GM23338 (cell line): Measurements from ENCODE around the gene TASOR2. TPM values are rescaled to one million over a fixed set of nuclear protein-coding genes. Genes with fewer than 3 reads are reported as not detected.

Experiments
- ATAC-seq: fragments of 200-7000 bp; cut with Tn5 transposase; 3 replicates; pipeline ENCODE4 v1.9.1; 2020
- DNase-seq: peaks from one replicate; pipeline ENCODE4 v3.0.0-alpha.2; 2015; ENCODE audit warnings: low spot score
- H2AFZ ChIP-seq: fragments of 200-600 bp; sonication (generic); 2 replicates; pipeline ENCODE4 v1.8.0; 2016; ENCODE audit warnings: antibody characterized with exemption, mild to moderate bottlenecking, moderate library complexity
- H3F3A ChIP-seq: fragments of 200-600 bp; sonication (generic); replicated peaks from 2 replicates; pipeline ENCODE4 v1.8.0; 2017; ENCODE audit warnings: antibody characterized with exemption, mixed run types, low read depth
- H3K27ac ChIP-seq: fragments of 200-600 bp; sonication (generic); 2 replicates; pipeline ENCODE4 v1.6.1; 2016; ENCODE audit warnings: low read depth
- H3K27me3 ChIP-seq: fragments of 200-600 bp; sonication (generic); 2 replicates; pipeline ENCODE4 v1.8.0; 2016; ENCODE audit warnings: mild to moderate bottlenecking, mixed run types, moderate library complexity; ENCODE audit not compliant: insufficient read depth
- H3K36me3 ChIP-seq: fragments of 200-600 bp; sonication (generic); 2 replicates; pipeline ENCODE4 v1.8.0; 2016; ENCODE audit warnings: mild to moderate bottlenecking; ENCODE audit not compliant: insufficient read depth
- H3K4me1 ChIP-seq: fragments of 200-600 bp; sonication (generic); 2 replicates; pipeline ENCODE4 v1.8.0; 2016; ENCODE audit warnings: mild to moderate bottlenecking, moderate library complexity; ENCODE audit not compliant: insufficient read depth
- H3K4me2 ChIP-seq: fragments of 200-600 bp; sonication (generic); 2 replicates; pipeline ENCODE4 v1.7.1; 2017; ENCODE audit warnings: mixed run types
- H3K4me3 ChIP-seq: fragments of 200-600 bp; sonication (generic); 2 replicates; pipeline ENCODE4 v1.6.1; 2016; ENCODE audit warnings: mixed run types
- H3K79me2 ChIP-seq: fragments of 200-600 bp; sonication (generic); replicated peaks from 2 replicates; pipeline ENCODE4 v1.8.0; 2017; ENCODE audit warnings: mild to moderate bottlenecking; ENCODE audit not compliant: insufficient read depth
- H3K9me2 ChIP-seq: fragments of 200-600 bp; sonication (generic); 2 replicates; pipeline ENCODE4 v1.8.0; 2017; ENCODE audit not compliant: insufficient read depth
- H4K20me1 ChIP-seq: fragments of 200-600 bp; sonication (generic); replicated peaks from 2 replicates; pipeline ENCODE4 v1.8.0; 2017; ENCODE audit warnings: mild to moderate bottlenecking; ENCODE audit not compliant: insufficient read depth
- H3K27ac Mint-ChIP-seq: 2 replicates; pipeline ENCODE4 v1.8.0; 2020; ENCODE audit warnings: inconsistent platforms, mild to moderate bottlenecking, moderate library complexity, mixed read lengths
- H3K27me3 Mint-ChIP-seq: 3 replicates; pipeline ENCODE4 v1.8.0; 2022; ENCODE audit warnings: low read depth, mild to moderate bottlenecking, moderate library complexity, mixed read lengths, inconsistent platforms; ENCODE audit not compliant: insufficient read depth, poor library complexity
- H3K36me3 Mint-ChIP-seq: 3 replicates; pipeline ENCODE4 v1.8.0; 2021; ENCODE audit warnings: low read depth, mild to moderate bottlenecking, inconsistent platforms, moderate library complexity, mixed read lengths
- H3K4me1 Mint-ChIP-seq: 3 replicates; pipeline ENCODE4 v1.8.0; 2020; ENCODE audit warnings: mild to moderate bottlenecking, inconsistent platforms, mixed read lengths
- H3K4me3 Mint-ChIP-seq: 3 replicates; pipeline ENCODE4 v1.8.0; 2021; ENCODE audit warnings: moderate library complexity, mild to moderate bottlenecking, inconsistent platforms, mixed read lengths
- H3K9me3 Mint-ChIP-seq: 3 replicates; pipeline ENCODE4 v1.8.0; 2020; ENCODE audit warnings: moderate library complexity, mild to moderate bottlenecking, inconsistent platforms, mixed read lengths
- EZH2 ChIP-seq: fragments of 200-600 bp; sonication (generic); IDR thresholded peaks from one replicate; pipeline ENCODE4 v1.8.0; 2017; ENCODE audit warnings: antibody characterized with exemption, mild to moderate bottlenecking, low read depth; ENCODE audit not compliant: unreplicated experiment
- EZH2phosphoT487 ChIP-seq: fragments of 200-600 bp; sonication (generic); IDR thresholded peaks from one replicate; pipeline ENCODE4 v1.8.1; 2018; ENCODE audit warnings: antibody characterized with exemption; ENCODE audit not compliant: unreplicated experiment
- STAT1 ChIP-seq: IDR thresholded peaks from one replicate; pipeline ENCODE4 v1.6.1; 2016; ENCODE audit warnings: antibody characterized with exemption; ENCODE audit not compliant: unreplicated experiment
- ZNF331 ChIP-seq: fragments of 250-450 bp; sonication (Bioruptor Pico); IDR thresholded peaks from 2 replicates; pipeline ENCODE4 v1.5.0; 2020; ENCODE audit warnings: low read depth, mild to moderate bottlenecking, moderate library complexity
- ZNF462 ChIP-seq: fragments of 250-450 bp; sonication (Bioruptor Pico); IDR thresholded peaks from 2 replicates; pipeline ENCODE4 v1.5.0; 2020; ENCODE audit warnings: mild to moderate bottlenecking, moderate library complexity
- polyA plus RNA-seq: library from polyadenylated mRNA; unstranded; fragments of >200 nt; fragmentation: Nextera tagmentation; extraction: Ambion mirVana; gene quantifications from 2 replicates; pipeline ENCODE4 v1.2.1, GENCODE V29; 2016
- total RNA-seq: library from RNA; depleted of rRNA; stranded (reverse); fragments of >200 nt; shearing (Covaris generic); gene quantifications from 2 replicates; pipeline ENCODE4 v1.2.3, GENCODE V29; 2014
- TF ChIP-seq, protein P1 (sequence below): IDR thresholded peaks from 2 replicates; pipeline ENCODE4 v1.6.1; 2016; ENCODE audit warnings: antibody characterized with exemption

The TASOR2 gene
- total and polyA plus RNA-seq, 2 experiments from 2014 or later, result 45.2 to 110 TPM

DNA sequence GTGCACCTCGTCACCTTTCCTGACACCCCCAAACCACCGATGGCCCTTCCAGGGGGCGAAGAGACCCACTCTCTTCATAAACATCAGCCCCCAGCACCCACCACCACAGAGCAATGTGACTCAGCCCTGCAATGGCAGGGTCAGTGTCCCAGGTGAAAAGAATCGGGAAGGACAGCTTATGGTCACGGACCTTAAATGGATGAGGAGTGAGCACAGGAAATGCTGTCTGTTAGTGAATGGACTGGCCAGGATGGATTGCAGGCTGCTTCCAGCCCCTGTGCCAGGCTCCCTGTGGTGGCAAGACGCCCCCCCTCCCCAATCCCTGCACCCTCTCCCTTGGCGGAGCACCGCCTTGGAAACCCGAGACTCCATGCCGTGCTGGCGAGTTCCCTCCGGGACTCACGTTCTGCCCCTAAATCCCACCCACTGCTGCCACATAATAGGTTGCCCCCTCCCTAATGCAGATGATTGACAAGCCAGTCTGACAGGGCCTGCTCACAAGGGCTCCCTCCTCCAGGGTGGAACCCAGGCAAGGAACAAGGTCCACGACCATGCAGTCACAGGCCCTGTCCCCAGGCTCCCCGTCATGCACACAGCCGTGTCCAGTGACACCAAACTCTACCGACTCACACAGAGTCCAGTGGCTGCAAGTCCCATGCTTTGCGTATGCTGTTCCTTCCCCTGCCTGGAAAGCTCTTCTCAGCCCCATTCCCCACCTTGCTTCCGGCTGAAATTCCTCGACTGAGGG is 25.6 kb upstream of the TASOR2 start (continued):
- TF ChIP-seq ZNF462 (CRISPR knock-in tag) (no peak), ZNF331 (CRISPR knock-in tag) (no peak), EZH2phosphoT487 (no peak)
- TF ChIP-seq, protein P1, sequence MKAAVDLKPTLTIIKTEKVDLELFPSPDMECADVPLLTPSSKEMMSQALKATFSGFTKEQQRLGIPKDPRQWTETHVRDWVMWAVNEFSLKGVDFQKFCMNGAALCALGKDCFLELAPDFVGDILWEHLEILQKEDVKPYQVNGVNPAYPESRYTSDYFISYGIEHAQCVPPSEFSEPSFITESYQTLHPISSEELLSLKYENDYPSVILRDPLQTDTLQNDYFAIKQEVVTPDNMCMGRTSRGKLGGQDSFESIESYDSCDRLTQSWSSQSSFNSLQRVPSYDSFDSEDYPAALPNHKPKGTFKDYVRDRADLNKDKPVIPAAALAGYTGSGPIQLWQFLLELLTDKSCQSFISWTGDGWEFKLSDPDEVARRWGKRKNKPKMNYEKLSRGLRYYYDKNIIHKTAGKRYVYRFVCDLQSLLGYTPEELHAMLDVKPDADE, result no peak

DNA sequence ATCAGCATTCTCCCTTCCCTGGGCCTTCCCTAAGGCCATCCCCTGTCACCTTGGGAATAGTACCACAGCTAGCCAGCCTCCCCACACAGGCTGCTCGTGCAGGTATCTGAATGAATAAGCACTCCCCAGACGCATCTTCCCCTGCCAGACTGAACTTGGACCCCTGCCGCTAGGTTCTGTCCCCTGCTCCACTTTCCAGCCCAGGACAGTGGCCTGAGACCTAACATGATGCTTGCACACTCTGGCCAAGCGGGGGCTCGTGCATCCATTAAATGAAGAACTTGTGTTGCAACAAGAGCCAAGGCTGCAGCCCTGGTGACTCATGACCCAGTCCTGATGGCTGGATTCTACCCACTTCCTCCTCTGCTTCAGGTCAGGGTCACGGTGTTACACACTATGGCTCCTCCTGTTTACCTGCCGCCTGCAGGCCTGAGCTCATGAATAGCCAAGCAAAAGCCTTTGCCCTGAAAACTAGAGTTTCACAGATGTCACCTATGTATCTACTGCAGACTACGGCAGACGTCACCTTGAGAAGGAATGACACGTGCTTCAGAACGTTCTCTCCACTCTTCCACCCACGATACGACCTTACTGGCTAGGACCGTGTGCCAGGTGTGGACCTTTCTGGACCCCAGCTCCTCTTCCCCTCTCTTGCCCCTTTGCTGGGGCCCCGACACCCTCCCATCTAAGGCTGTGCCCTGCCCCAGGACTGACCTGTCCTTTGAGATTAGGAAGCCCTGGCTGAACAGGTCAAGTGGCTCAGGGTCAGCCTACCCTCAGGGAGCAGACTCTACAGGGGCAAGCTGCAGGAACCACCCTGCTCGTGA is 24.7 kb upstream of the TASOR2 start:
- H3K36me3 ChIP-seq, result no peaks in the 10 kb centered on the region
- H3K4me3 Mint-ChIP-seq, result peak overlapping the region; percentile 48; the same call in 2 of the 3 replicates
- no peak overlapping the region for H3K4me3 ChIP-seq
- H3K27me3 ChIP-seq, result no peaks in the 10 kb centered on the region
- ATAC-seq, result peak; percentile 16
- peaks cover 27% of the 10 kb centered on the region for H3K27me3 Mint-ChIP-seq
- no peak overlapping the region for H2AFZ ChIP-seq
- H4K20me1 ChIP-seq, result peaks cover 11% of the 10 kb centered on the region
- peaks cover 25% of the 10 kb centered on the region for H3K4me1 ChIP-seq
- peaks cover 49% of the 10 kb centered on the region for H3K79me2 ChIP-seq
- H3K4me1 Mint-ChIP-seq, result peaks cover 59% of the 10 kb centered on the region
- H3F3A ChIP-seq, result 0 out of 2 replicates have a peak, but pooled peaks cover 2% of the 10 kb centered on the region
- H3K9me3 Mint-ChIP-seq, result no peaks in the 10 kb centered on the region
- peak; percentile 20 for DNase-seq
- no peaks in the 10 kb centered on the region; the same call in 2 of the 3 replicates for H3K36me3 Mint-ChIP-seq
- H3K27ac Mint-ChIP-seq, result peak overlapping the region; percentile 76; the same call in 1 of the 2 replicates
- no peaks in the 10 kb centered on the region for H3K9me2 ChIP-seq
- peak overlapping the region; percentile 65; the same call in 1 of the 2 replicates for H3K4me2 ChIP-seq
- no peak overlapping the region for H3K27ac ChIP-seq
- TF ChIP-seq EZH2 (no peak), STAT1 (no peak)
